Subcutaneous adipose tissue (tissue), 4 donors: Measurements from ENCODE around the gene TPD52L1. TPM values are rescaled to one million over a fixed set of nuclear protein-coding genes. Genes with fewer than 3 reads are reported as not detected.

ENCODE experiments used
- total RNA-seq, 4 donors: library from RNA; depleted of rRNA; stranded (reverse); fragments of >200 nt; gene quantifications; one replicate each; pipeline ENCODE4 v1.1.0, GENCODE V29; 2016
- TF ChIP-seq, protein P1 (sequence below): fragments of 450-650 bp; IDR thresholded peaks from one replicate; pipeline ENCODE4 v1.5.1; 2016; ENCODE audit warnings: low read depth, mild to moderate bottlenecking, control low read depth, antibody characterized with exemption, moderate library complexity

Gene TPD52L1
- total RNA-seq, 4 donors from 2014 or later, result 18.7 to 70.6 (median 33.4) TPM

DNA sequence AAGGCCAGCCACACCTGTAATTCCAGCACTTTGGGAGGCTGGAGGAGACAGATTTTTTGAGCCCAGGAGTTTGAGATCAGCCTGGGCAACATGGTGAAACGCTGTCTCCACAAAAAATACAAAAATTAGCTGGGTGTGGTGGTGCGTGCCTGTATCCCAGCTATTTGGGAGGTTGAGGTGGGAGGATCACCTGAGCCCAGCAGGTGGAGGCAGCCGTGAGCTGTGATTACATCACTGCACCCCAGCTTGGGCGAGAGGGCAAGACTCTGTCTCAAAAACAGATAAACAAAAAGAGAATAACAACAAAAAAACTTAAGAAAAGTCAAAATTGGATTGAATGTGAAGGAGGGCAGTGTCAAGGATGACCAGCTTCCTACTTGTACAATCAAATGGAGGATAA is 2.9 kb downstream of the TPD52L1 start:
- TF ChIP-seq, protein P1, sequence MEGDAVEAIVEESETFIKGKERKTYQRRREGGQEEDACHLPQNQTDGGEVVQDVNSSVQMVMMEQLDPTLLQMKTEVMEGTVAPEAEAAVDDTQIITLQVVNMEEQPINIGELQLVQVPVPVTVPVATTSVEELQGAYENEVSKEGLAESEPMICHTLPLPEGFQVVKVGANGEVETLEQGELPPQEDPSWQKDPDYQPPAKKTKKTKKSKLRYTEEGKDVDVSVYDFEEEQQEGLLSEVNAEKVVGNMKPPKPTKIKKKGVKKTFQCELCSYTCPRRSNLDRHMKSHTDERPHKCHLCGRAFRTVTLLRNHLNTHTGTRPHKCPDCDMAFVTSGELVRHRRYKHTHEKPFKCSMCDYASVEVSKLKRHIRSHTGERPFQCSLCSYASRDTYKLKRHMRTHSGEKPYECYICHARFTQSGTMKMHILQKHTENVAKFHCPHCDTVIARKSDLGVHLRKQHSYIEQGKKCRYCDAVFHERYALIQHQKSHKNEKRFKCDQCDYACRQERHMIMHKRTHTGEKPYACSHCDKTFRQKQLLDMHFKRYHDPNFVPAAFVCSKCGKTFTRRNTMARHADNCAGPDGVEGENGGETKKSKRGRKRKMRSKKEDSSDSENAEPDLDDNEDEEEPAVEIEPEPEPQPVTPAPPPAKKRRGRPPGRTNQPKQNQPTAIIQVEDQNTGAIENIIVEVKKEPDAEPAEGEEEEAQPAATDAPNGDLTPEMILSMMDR, result no peak

DNA sequence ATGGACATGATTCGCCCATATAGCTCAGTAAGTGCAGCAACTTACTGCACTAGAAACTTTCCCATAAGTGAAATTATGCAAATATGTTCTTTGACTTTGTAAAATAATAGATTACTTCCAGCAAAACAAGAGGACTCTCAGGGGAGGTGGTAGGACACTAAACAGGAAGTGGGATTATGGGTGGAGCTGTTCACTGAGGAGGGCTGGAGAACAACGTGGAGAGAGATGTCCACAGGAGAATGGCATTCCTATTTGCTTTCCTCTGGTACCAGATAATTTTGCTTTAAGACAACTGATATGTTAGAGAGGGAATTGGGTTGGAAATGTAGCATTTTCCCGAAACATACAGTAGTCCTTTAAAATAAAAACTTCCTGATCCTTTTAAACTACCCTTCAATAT is 3.7 kb downstream of the TPD52L1 start:
- TF ChIP-seq, protein P1, result no peak

DNA sequence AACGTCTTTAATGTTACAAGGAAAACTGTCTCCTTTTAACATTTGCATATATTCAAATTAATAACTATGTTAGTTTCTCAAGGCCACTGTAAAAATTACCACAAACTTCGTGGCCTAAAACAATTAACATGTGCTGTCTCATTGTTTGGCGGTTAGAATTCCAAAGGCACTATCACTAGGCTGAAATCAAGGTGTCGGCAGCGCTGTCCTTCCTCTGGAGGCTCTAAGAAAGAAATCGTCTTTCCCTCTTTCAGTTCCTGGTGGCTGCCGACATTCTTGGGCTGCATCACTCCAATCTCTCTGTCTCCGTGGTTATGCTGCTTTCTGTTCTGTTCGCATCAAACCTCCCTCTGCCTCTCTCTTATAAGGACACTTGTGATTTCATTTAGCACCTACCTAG is 4.2 kb downstream of the TPD52L1 start:
- TF ChIP-seq, protein P1, result no peak

DNA sequence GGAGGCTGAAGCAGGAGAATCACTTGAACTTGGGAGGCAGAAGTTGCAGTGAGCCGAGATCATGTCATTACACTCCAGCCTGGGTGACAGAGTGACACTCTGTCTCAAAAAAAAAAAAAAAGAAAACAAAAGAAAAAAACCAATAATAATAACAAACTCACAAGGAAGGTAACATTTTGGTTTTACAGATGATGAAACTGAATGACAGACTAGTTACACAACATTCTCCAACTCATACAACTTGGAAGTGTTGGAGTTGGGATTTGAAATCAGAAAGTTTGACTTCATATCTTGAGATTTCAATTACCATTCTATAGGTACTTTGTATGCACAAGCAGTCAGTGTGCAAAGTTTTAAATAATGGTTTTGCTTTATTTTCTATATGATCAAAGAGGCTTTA is 10.2 kb downstream of the TPD52L1 start:
- TF ChIP-seq, protein P1, result no peak

DNA sequence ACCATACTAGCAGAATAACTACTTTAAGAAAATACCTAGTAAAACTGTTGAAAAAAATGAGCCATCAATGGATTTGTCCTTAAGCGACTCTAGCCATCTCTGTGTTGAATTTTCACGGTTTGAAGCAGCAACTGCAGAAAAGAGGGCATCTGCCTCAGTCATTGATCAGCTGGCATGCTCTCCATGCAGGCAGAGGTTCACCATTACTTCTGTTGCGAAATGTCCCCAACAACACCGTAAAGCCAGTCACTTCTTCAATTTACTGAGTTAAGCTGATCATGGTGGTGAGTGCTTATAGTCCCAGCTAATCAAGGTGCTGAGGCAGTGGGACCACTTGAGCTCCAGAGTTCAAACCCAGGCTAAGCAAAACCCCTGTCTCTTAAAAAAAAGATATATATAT is 11.1 kb downstream of the TPD52L1 start:
- TF ChIP-seq, protein P1, result no peak

DNA sequence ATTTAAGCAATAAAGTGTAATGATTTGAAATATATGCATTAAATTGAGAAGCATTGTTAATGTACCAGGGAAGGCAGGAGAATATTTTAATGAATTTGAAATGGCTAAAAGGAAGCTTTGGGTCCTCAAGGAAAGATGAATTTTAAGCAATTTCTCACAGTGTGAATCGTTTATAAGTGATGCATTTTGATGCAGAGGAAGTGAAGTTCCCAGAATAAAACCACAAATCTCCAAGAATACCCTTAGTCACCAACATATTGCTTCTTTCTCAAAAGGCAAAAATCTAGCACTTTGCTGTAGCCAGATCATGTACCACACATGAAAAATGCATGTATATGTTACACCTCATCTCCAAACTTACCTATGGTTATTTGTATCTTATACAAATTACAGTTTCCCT is 11.7 kb downstream of the TPD52L1 start:
- TF ChIP-seq, protein P1, result no peak

DNA sequence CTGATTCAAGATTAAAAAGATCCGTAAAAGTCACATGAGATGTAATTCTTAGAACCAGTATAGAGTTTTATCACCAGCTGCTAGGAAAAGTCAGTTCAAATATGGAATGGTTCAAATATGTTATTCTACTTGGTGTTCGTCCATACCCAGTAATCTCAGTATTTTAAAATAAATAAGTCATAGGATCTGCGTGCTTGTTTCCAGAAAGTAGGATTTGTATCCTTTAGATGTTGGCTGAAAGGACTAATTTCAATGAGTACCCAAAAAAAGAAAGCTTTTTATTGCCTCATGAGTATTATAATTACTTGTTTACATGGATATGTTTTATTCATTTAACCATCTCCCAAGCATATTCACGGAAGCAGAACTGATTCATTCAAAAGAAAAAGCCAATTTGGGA is 12.2 kb downstream of the TPD52L1 start:
- TF ChIP-seq, protein P1, result no peak
